Neuronal stem cell (in vitro differentiated cells): ENCODE data around the gene RARA. TPM values are rescaled to one million over a fixed set of nuclear protein-coding genes. Genes with fewer than 3 reads are reported as not detected.

Experiments
- DNase-seq: peaks from one replicate; pipeline ENCODE4 v3.0.0-alpha.2; 2013; ENCODE audit warnings: low spot score
- H2AFZ ChIP-seq: one replicate; pipeline ENCODE4 v1.6.1; 2013; ENCODE audit warnings: mild to moderate bottlenecking, low read length, inconsistent platforms
- H2AK5ac ChIP-seq: 2 replicates; pipeline ENCODE4 v1.6.1; 2013; ENCODE audit warnings: low read depth, mild to moderate bottlenecking, inconsistent platforms, low read length, moderate library complexity, mixed read lengths
- H2BK120ac ChIP-seq: 2 replicates; pipeline ENCODE4 v1.6.1; 2013; ENCODE audit warnings: low read depth, mild to moderate bottlenecking, inconsistent platforms, low read length, moderate library complexity, mixed read lengths
- H2BK12ac ChIP-seq: one replicate; pipeline ENCODE4 v1.6.1; 2013; ENCODE audit warnings: low read length, inconsistent platforms
- H2BK15ac ChIP-seq: 2 replicates; pipeline ENCODE4 v1.6.1; 2013; ENCODE audit warnings: mild to moderate bottlenecking, low read length, inconsistent platforms, mixed read lengths
- H2BK5ac ChIP-seq: one replicate; pipeline ENCODE4 v1.6.1; 2013; ENCODE audit warnings: inconsistent platforms, mild to moderate bottlenecking, low read length, moderate library complexity
- H3K14ac ChIP-seq: one replicate; pipeline ENCODE4 v1.6.1; 2013; ENCODE audit warnings: low read length, inconsistent platforms
- H3K18ac ChIP-seq: 2 replicates; pipeline ENCODE4 v1.6.1; 2013; ENCODE audit warnings: low read length, inconsistent platforms
- H3K23ac ChIP-seq: 2 replicates; pipeline ENCODE4 v1.6.1; 2013; ENCODE audit warnings: low read depth, mild to moderate bottlenecking, mixed read lengths, low read length, inconsistent platforms; ENCODE audit not compliant: poor library complexity
- H3K27ac ChIP-seq: replicated peaks from 3 replicates; pipeline ENCODE4 v1.5.1; 2013; ENCODE audit warnings: low read length, inconsistent platforms
- H3K27me3 ChIP-seq, 3 experiments: 2 replicates each; pipeline ENCODE4 v1.6.1; 2013; ENCODE audit warnings: low read length in 3 of 3, mild to moderate bottlenecking in 2 of 3, inconsistent platforms in 1 of 3, low read depth in 1 of 3, mixed read lengths in 1 of 3, moderate library complexity in 1 of 3; ENCODE audit not compliant: control insufficient read depth in 3 of 3, insufficient read depth in 3 of 3
- H3K36me3 ChIP-seq, 2 donors: replicated peaks in 1 of 2; 2 replicates each; pipeline ENCODE4 v1.6.1; 2013; ENCODE audit warnings: low read length in 2 of 2; ENCODE audit not compliant: control insufficient read depth in 2 of 2, insufficient read depth in 2 of 2
- H3K4ac ChIP-seq: 2 replicates; pipeline ENCODE4 v1.6.1; 2013; ENCODE audit warnings: inconsistent platforms, mild to moderate bottlenecking, low read length, moderate library complexity
- H3K4me1 ChIP-seq, 2 donors: 1 replicate in 1 of 2; 2 replicates in 1 of 2; pipeline ENCODE4 v1.6.1; 2013; ENCODE audit warnings: low read length in 2 of 2, low read depth in 1 of 2; ENCODE audit not compliant: control insufficient read depth in 2 of 2, insufficient read depth in 1 of 2
- H3K4me2 ChIP-seq: one replicate; pipeline ENCODE4 v1.6.1; 2013; ENCODE audit warnings: mild to moderate bottlenecking, low read length, inconsistent platforms; ENCODE audit not compliant: insufficient read depth, poor library complexity, severe bottlenecking
- H3K4me3 ChIP-seq, 2 donors: 2 replicates each; pipeline ENCODE4 v1.5.1; 2013; ENCODE audit warnings: low read length in 2 of 2, mild to moderate bottlenecking in 2 of 2, inconsistent platforms in 1 of 2, moderate library complexity in 1 of 2
- H3K79me1 ChIP-seq: one replicate; pipeline ENCODE4 v1.6.1; 2013; ENCODE audit warnings: low read depth, mild to moderate bottlenecking, inconsistent platforms, low read length, moderate library complexity
- H3K9ac ChIP-seq: one replicate; pipeline ENCODE4 v1.6.1; 2013; ENCODE audit warnings: mild to moderate bottlenecking, low read depth, low read length, inconsistent platforms; ENCODE audit not compliant: poor library complexity
- H3K9me3 ChIP-seq, 2 donors: replicated peaks in 1 of 2; 2 replicates each; pipeline versions ENCODE3 to v1.6.1; 2013; ENCODE audit warnings: low read length in 2 of 2, mild to moderate bottlenecking in 2 of 2, inconsistent platforms in 1 of 2, low read depth in 1 of 2, mixed read lengths in 1 of 2, moderate library complexity in 1 of 2; ENCODE audit not compliant: control insufficient read depth in 2 of 2, insufficient read depth in 1 of 2
- H4K8ac ChIP-seq: one replicate; pipeline ENCODE4 v1.6.1; 2013; ENCODE audit warnings: low read depth, mild to moderate bottlenecking, inconsistent platforms, low read length, moderate library complexity
- H4K91ac ChIP-seq: one replicate; pipeline ENCODE4 v1.6.1; 2013; ENCODE audit warnings: low read length, low read depth, mild to moderate bottlenecking, inconsistent platforms; ENCODE audit not compliant: poor library complexity
- WGBS, 2 donors: extraction: QIAGEN DNeasy Blood & Tissue Kit; methylation state at CpG; one replicate each; pipeline ENCODE4 v1.1.7; 2013; ENCODE audit warnings: missing lambda C conversion rate in 2 of 2, mixed read lengths in 1 of 2; ENCODE audit not compliant: insufficient read length in 2 of 2, insufficient replicate concordance in 1 of 2; ENCODE audit errors: extremely low coverage in 2 of 2; 5-methylcytosine and 5-hydroxymethylcytosine counted together
- polyA plus RNA-seq, 2 experiments: library from polyadenylated mRNA; stranded (reverse); fragments of 200-250 nt; gene quantifications; one replicate each; pipeline ENCODE4 v1.2.3, GENCODE V29; 2013

RARA gene
- 14.9 TPM for polyA plus RNA-seq (2013, experiment 1 of 2)
- polyA plus RNA-seq (2013, experiment 2 of 2), result 15.3 TPM

- DNase-seq, result no peak
- no peaks in the 10 kb centered on the region for H3K9me3 ChIP-seq
- H2BK15ac ChIP-seq, result no peak within 1 kb of the TSS
- peaks cover 20 to 27% of the 10 kb centered on the region in 2 donors for H3K4me1 ChIP-seq
- no peak within 1 kb of the TSS for H4K91ac ChIP-seq
- no peak within 1 kb of the TSS for H3K23ac ChIP-seq
- H4K8ac ChIP-seq, result no peak within 1 kb of the TSS
- no peak within 1 kb of the TSS for H3K27ac ChIP-seq
- no peak within 1 kb of the TSS for H2BK12ac ChIP-seq
- H3K9ac ChIP-seq, result peak within 1 kb of the TSS; percentile 84
- H3K36me3 ChIP-seq, result peaks cover 0 to 5% of the 10 kb centered on the region in 2 donors
- H3K14ac ChIP-seq, result no peak within 1 kb of the TSS
- H3K4me2 ChIP-seq, result peak within 1 kb of the TSS; percentile 72
- no peaks in the 10 kb centered on the region for H3K79me1 ChIP-seq
- H3K18ac ChIP-seq, result peak within 1 kb of the TSS; percentile 69
- H3K4me3 ChIP-seq, result peak within 1 kb of the TSS; percentile 42 to 82
- no peak within 1 kb of the TSS for H3K4ac ChIP-seq
- H2BK5ac ChIP-seq, result no peak within 1 kb of the TSS
- no peaks in the 10 kb centered on the region for H3K27me3 ChIP-seq
- no CpG with 5 or more reads among the region's 20 CpGs for WGBS, 2 donors
- peak within 1 kb of the TSS; percentile 89 for H2AFZ ChIP-seq
- no peak within 1 kb of the TSS for H2AK5ac ChIP-seq
- no peak within 1 kb of the TSS for H2BK120ac ChIP-seq
Observed at GRCh38 chr17:40309031-40309948, at the start of gene RARA. Gene RARA (plus strand): TSS chr17:40309180. CDS start chr17:40331219, 22,039 bp downstream.

GRCh38 chr17:40259505-40259904 lies 49.5 kb upstream of the RARA start:
- Histone ChIP-seq H2BK5ac (no peak overlapping the region), H3K23ac (no peak overlapping the region), H3K14ac (no peak overlapping the region), H2BK120ac (no peak overlapping the region), H3K9ac (no peak overlapping the region), H3K79me1 (no peaks in the 10 kb centered on the region), H3K4me1 (no peaks in the 10 kb centered on the region), H3K9me3 (no peaks in the 10 kb centered on the region), H2BK15ac (no peak overlapping the region), H3K4me3 (no peak overlapping the region), H2AK5ac (no peak overlapping the region), H3K4ac (no peak overlapping the region), H4K8ac (no peak overlapping the region), H3K18ac (no peak overlapping the region), H4K91ac (no peak overlapping the region), H3K36me3 (peaks cover 11 to 67% of the 10 kb centered on the region in 2 donors), H2BK12ac (no peak overlapping the region), H3K4me2 (no peak overlapping the region), H3K27ac (no peak overlapping the region), H2AFZ (no peak overlapping the region), H3K27me3 (no peaks in the 10 kb centered on the region)
- DNase-seq, result no peak
- WGBS, 2 donors, result no CpG with 5 or more reads among the region's 2 CpGs

GRCh38 chr17:40260528-40260927 lies 48.5 kb upstream of the RARA start:
- Histone ChIP-seq H3K9me3 (no peaks in the 10 kb centered on the region), H3K4me3 (no peak overlapping the region), H2AFZ (no peak overlapping the region), H4K8ac (no peak overlapping the region), H3K4me2 (no peak overlapping the region), H2BK120ac (no peak overlapping the region), H4K91ac (no peak overlapping the region), H2BK5ac (no peak overlapping the region), H2BK15ac (no peak overlapping the region), H3K27ac (no peak overlapping the region), H3K9ac (no peak overlapping the region), H2AK5ac (no peak overlapping the region), H3K4me1 (no peaks in the 10 kb centered on the region), H3K18ac (no peak overlapping the region), H3K23ac (no peak overlapping the region), H3K36me3 (peaks cover 17 to 78% of the 10 kb centered on the region in 2 donors), H3K14ac (no peak overlapping the region), H3K4ac (no peak overlapping the region), H3K79me1 (peaks cover 1% of the 10 kb centered on the region), H3K27me3 (no peaks in the 10 kb centered on the region), H2BK12ac (no peak overlapping the region)
- WGBS, 2 donors, result no CpG with 5 or more reads among the region's 7 CpGs
- no peak for DNase-seq

- H3K4me1 ChIP-seq, result no peaks in the 10 kb centered on the region
- H3K23ac ChIP-seq, result no peak overlapping the region
- no peak overlapping the region for H3K9ac ChIP-seq
- H2BK120ac ChIP-seq, result no peak overlapping the region
- no peak for DNase-seq
- H3K4me3 ChIP-seq, result no peak overlapping the region
- H3K27me3 ChIP-seq, result no peaks in the 10 kb centered on the region
- H3K27ac ChIP-seq, result no peak overlapping the region
- H2BK15ac ChIP-seq, result no peak overlapping the region
- H3K36me3 ChIP-seq, result peaks cover 18 to 81% of the 10 kb centered on the region in 2 donors
- no peak overlapping the region for H4K8ac ChIP-seq
- no peak overlapping the region for H3K18ac ChIP-seq
- no peak overlapping the region for H2BK12ac ChIP-seq
- no peak overlapping the region for H2BK5ac ChIP-seq
- H2AFZ ChIP-seq, result no peak overlapping the region
- no peak overlapping the region for H2AK5ac ChIP-seq
- no peaks in the 10 kb centered on the region for H3K9me3 ChIP-seq
- WGBS, 2 donors, result no CpG with 5 or more reads among the region's 21 CpGs
- H4K91ac ChIP-seq, result no peak overlapping the region
- H3K79me1 ChIP-seq, result peaks cover 1% of the 10 kb centered on the region
- H3K4ac ChIP-seq, result no peak overlapping the region
- H3K14ac ChIP-seq, result no peak overlapping the region
- no peak overlapping the region for H3K4me2 ChIP-seq
Observed at GRCh38 chr17:40264458-40265185, 44.4 kb upstream of the RARA start.
